ENCODE measurements around the gene ITM2A.

DNA sequence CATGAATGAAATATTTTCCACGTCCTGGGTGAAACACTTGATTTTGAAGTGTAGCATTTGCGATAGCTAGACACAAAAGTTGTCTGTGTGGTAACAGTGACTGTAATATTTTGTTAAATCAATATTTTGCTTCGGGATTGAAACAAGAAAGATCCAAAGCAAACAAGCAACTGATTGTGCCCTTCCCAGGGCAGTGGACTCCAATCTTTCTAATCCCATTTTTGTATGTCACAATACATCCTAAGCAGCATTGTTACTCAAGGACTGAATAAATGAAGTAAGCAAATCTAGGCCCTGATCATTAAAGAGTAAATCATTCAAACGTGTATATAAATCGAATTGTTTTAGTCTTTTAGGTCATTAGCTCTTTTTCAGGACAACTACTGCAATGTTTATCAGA lies 2.8 kb downstream of the ITM2A start:
- TF ChIP-seq ZNF837 (tag by site-specific recombination; IDR thresholded peaks at IDR 0.05) (no peak), ZNF174 (tag by site-specific recombination; IDR thresholded peaks at IDR 0.05) (no peak), BCL11B (tag by site-specific recombination; IDR thresholded peaks at IDR 0.05; ENCODE audit: low read depth) (no peak), MEIS1 (CRISPR knock-in tag; IDR thresholded peaks at IDR 0.05; ENCODE audit: borderline replicate concordance) (no peak), ZNF274 (IDR thresholded peaks at IDR 0.05; ENCODE audit: low read length) (no peak), ZNF274 (tag by site-specific recombination; IDR thresholded peaks at IDR 0.05; ENCODE audit: borderline replicate concordance) (no peak), ZNF280C (tag by site-specific recombination; IDR thresholded peaks at IDR 0.05) (no peak)
- TF ChIP-seq, protein P1, sequence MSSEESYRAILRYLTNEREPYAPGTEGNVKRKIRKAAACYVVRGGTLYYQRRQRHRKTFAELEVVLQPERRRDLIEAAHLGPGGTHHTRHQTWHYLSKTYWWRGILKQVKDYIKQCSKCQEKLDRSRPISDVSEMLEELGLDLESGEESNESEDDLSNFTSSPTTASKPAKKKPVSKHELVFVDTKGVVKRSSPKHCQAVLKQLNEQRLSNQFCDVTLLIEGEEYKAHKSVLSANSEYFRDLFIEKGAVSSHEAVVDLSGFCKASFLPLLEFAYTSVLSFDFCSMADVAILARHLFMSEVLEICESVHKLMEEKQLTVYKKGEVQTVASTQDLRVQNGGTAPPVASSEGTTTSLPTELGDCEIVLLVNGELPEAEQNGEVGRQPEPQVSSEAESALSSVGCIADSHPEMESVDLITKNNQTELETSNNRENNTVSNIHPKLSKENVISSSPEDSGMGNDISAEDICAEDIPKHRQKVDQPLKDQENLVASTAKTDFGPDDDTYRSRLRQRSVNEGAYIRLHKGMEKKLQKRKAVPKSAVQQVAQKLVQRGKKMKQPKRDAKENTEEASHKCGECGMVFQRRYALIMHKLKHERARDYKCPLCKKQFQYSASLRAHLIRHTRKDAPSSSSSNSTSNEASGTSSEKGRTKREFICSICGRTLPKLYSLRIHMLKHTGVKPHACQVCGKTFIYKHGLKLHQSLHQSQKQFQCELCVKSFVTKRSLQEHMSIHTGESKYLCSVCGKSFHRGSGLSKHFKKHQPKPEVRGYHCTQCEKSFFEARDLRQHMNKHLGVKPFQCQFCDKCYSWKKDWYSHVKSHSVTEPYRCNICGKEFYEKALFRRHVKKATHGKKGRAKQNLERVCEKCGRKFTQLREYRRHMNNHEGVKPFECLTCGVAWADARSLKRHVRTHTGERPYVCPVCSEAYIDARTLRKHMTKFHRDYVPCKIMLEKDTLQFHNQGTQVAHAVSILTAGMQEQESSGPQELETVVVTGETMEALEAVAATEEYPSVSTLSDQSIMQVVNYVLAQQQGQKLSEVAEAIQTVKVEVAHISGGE (tag by site-specific recombination; conservative IDR thresholded peaks at IDR 0.05; ENCODE audit: low read depth), result no peak
- TF ChIP-seq, protein P2, sequence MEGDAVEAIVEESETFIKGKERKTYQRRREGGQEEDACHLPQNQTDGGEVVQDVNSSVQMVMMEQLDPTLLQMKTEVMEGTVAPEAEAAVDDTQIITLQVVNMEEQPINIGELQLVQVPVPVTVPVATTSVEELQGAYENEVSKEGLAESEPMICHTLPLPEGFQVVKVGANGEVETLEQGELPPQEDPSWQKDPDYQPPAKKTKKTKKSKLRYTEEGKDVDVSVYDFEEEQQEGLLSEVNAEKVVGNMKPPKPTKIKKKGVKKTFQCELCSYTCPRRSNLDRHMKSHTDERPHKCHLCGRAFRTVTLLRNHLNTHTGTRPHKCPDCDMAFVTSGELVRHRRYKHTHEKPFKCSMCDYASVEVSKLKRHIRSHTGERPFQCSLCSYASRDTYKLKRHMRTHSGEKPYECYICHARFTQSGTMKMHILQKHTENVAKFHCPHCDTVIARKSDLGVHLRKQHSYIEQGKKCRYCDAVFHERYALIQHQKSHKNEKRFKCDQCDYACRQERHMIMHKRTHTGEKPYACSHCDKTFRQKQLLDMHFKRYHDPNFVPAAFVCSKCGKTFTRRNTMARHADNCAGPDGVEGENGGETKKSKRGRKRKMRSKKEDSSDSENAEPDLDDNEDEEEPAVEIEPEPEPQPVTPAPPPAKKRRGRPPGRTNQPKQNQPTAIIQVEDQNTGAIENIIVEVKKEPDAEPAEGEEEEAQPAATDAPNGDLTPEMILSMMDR (tag by site-specific recombination; IDR thresholded peaks at IDR 0.05), result no peak
